H9 (cell line): Measurements from ENCODE around the gene NOS3. TPM values are rescaled to one million over a fixed set of nuclear protein-coding genes. Genes with fewer than 3 reads are reported as not detected.

Experiments used
- DNase-seq: peaks from one replicate; pipeline ENCODE4 v3.0.0-alpha.2; 2017
- H2AFZ ChIP-seq: one replicate; pipeline ENCODE4 v1.6.1; 2013; ENCODE audit warnings: mild to moderate bottlenecking, low read length, control low read depth, moderate library complexity
- H2AK5ac ChIP-seq: 2 replicates; pipeline ENCODE4 v1.6.1; 2013; ENCODE audit warnings: low read length, control low read depth, mixed read lengths; ENCODE audit not compliant: insufficient read length
- H2BK120ac ChIP-seq: one replicate; pipeline ENCODE4 v1.6.1; 2013; ENCODE audit warnings: low read depth, mild to moderate bottlenecking, low read length, control low read depth, inconsistent platforms; ENCODE audit not compliant: poor library complexity, severe bottlenecking
- H2BK12ac ChIP-seq: 2 replicates; pipeline ENCODE4 v1.6.1; 2013; ENCODE audit warnings: low read length, control low read depth, mixed read lengths, low read depth; ENCODE audit not compliant: insufficient read length
- H2BK15ac ChIP-seq: 2 replicates; pipeline ENCODE4 v1.6.1; 2013; ENCODE audit warnings: low read depth, low read length, control low read depth
- H2BK20ac ChIP-seq: one replicate; pipeline ENCODE4 v1.6.1; 2013; ENCODE audit warnings: low read depth, mild to moderate bottlenecking, low read length, control low read depth, inconsistent platforms; ENCODE audit not compliant: poor library complexity, severe bottlenecking
- H2BK5ac ChIP-seq: 2 replicates; pipeline ENCODE4 v1.6.1; 2013; ENCODE audit warnings: low read length, control low read depth, mixed read lengths; ENCODE audit not compliant: insufficient read length
- H3K14ac ChIP-seq: 2 replicates; pipeline ENCODE4 v1.6.1; 2013; ENCODE audit warnings: low read length, control low read depth; ENCODE audit not compliant: insufficient read depth
- H3K18ac ChIP-seq: 2 replicates; pipeline ENCODE4 v1.6.1; 2013; ENCODE audit warnings: low read depth, mild to moderate bottlenecking, mixed read lengths, low read length, control low read depth; ENCODE audit not compliant: insufficient read length
- H3K23ac ChIP-seq: 2 replicates; pipeline ENCODE4 v1.6.1; 2013; ENCODE audit warnings: low read length, control low read depth, mixed read lengths, low read depth; ENCODE audit not compliant: insufficient read length
- H3K23me2 ChIP-seq: 2 replicates; pipeline ENCODE4 v1.6.1; 2013; ENCODE audit warnings: low read depth, mild to moderate bottlenecking, mixed read lengths, low read length, control low read depth; ENCODE audit not compliant: insufficient read length, poor library complexity, severe bottlenecking
- H3K27ac ChIP-seq: 2 replicates; pipeline ENCODE4 v1.5.1; 2013; ENCODE audit warnings: low read length, control low read depth, mixed read lengths, low read depth; ENCODE audit not compliant: insufficient read length
- H3K27me3 ChIP-seq: 2 replicates; pipeline ENCODE4 v1.6.1; 2013; ENCODE audit warnings: low read length, control low read depth, inconsistent platforms; ENCODE audit not compliant: insufficient read depth
- H3K4ac ChIP-seq: 2 replicates; pipeline ENCODE4 v1.6.1; 2013; ENCODE audit warnings: low read depth, mild to moderate bottlenecking, control low read depth, inconsistent platforms, low read length, moderate library complexity
- H3K4me1 ChIP-seq: 2 replicates; pipeline ENCODE4 v1.6.1; 2013; ENCODE audit warnings: low read length, control low read depth, inconsistent platforms; ENCODE audit not compliant: insufficient read depth
- H3K4me2 ChIP-seq: 2 replicates; pipeline ENCODE4 v1.6.1; 2013; ENCODE audit warnings: low read length, control low read depth, mixed read lengths; ENCODE audit not compliant: insufficient read length, insufficient read depth
- H3K56ac ChIP-seq: 2 replicates; pipeline ENCODE4 v1.6.1; 2013; ENCODE audit warnings: low read depth, mild to moderate bottlenecking, mixed read lengths, low read length, control low read depth; ENCODE audit not compliant: insufficient read length
- H3K79me1 ChIP-seq: 2 replicates; pipeline ENCODE4 v1.6.1; 2013; ENCODE audit warnings: low read depth, mild to moderate bottlenecking, moderate library complexity, low read length, control low read depth, inconsistent platforms; ENCODE audit not compliant: insufficient read depth, poor library complexity, severe bottlenecking
- H3K79me2 ChIP-seq: 2 replicates; pipeline ENCODE4 v1.6.1; 2013; ENCODE audit warnings: low read length, control low read depth, inconsistent platforms; ENCODE audit not compliant: insufficient read depth
- H3K9ac ChIP-seq: 2 replicates; pipeline ENCODE4 v1.6.1; 2013; ENCODE audit warnings: low read length, control low read depth, mixed read lengths; ENCODE audit not compliant: insufficient read length; ENCODE audit errors: extremely low read depth
- H3K9me3 ChIP-seq: one replicate; pipeline ENCODE4 v1.6.1; 2013; ENCODE audit warnings: low read depth, low read length, inconsistent platforms; ENCODE audit not compliant: control insufficient read depth
- H3T11ph ChIP-seq: one replicate; pipeline ENCODE4 v1.6.1; 2013; ENCODE audit warnings: mild to moderate bottlenecking, low read length, control low read depth, inconsistent platforms
- H4K20me1 ChIP-seq: one replicate; pipeline ENCODE4 v1.6.1; 2013; ENCODE audit not compliant: control insufficient read depth, insufficient read length, insufficient read depth
- H4K5ac ChIP-seq: 2 replicates; pipeline ENCODE4 v1.6.1; 2013; ENCODE audit warnings: low read depth, mild to moderate bottlenecking, mixed read lengths, low read length, control low read depth; ENCODE audit not compliant: insufficient read length
- H4K8ac ChIP-seq: replicated peaks from 2 replicates; pipeline ENCODE4 v1.6.1; 2013; ENCODE audit warnings: low read length, control low read depth, mixed read lengths, low read depth; ENCODE audit not compliant: insufficient read length
- H4K91ac ChIP-seq: 2 replicates; pipeline ENCODE4 v1.6.1; 2013; ENCODE audit warnings: low read depth, mild to moderate bottlenecking, moderate library complexity, mixed read lengths, low read length, control low read depth; ENCODE audit not compliant: insufficient read length
- H3K27ac Mint-ChIP-seq, 3 experiments: 2 replicates in 2 of 3; 3 replicates in 1 of 3; pipeline ENCODE4 v1.8.0; 2020 to 2021; ENCODE audit warnings: mixed read lengths in 3 of 3, mild to moderate bottlenecking in 1 of 3, moderate library complexity in 1 of 3
- H3K27me3 Mint-ChIP-seq: 2 replicates; pipeline ENCODE4 v1.8.0; 2021; ENCODE audit warnings: low read depth, mild to moderate bottlenecking, moderate library complexity, mixed read lengths
- H3K36me3 Mint-ChIP-seq, 3 experiments: 2 replicates in 2 of 3; 3 replicates in 1 of 3; pipeline ENCODE4 v1.8.0; 2020 to 2021; ENCODE audit warnings: low read depth in 3 of 3, mixed read lengths in 3 of 3; ENCODE audit not compliant: insufficient read depth in 1 of 3
- H3K4me1 Mint-ChIP-seq, 2 experiments: 2 replicates each; pipeline ENCODE4 v1.8.0; 2020; ENCODE audit warnings: mixed read lengths in 2 of 2
- H3K4me3 Mint-ChIP-seq, 2 experiments: 2 replicates in 1 of 2; 3 replicates in 1 of 2; pipeline ENCODE4 v1.8.0; 2020 to 2021; ENCODE audit warnings: mild to moderate bottlenecking in 2 of 2, mixed read lengths in 2 of 2, moderate library complexity in 1 of 2
- H3K9me3 Mint-ChIP-seq, 2 experiments: 2 replicates in 1 of 2; 3 replicates in 1 of 2; pipeline ENCODE4 v1.8.0; 2020; ENCODE audit warnings: mild to moderate bottlenecking in 2 of 2, mixed read lengths in 2 of 2, moderate library complexity in 1 of 2
- CTCF ChIP-seq: fragments of 200-600 bp; sonication (generic); conservative IDR thresholded peaks from 3 replicates; pipeline ENCODE4 v1.8.0; 2021; ENCODE audit warnings: antibody characterized with exemption, mild to moderate bottlenecking
- WGBS: extraction: QIAGEN DNeasy Blood & Tissue Kit; methylation state at CpG from one replicate; pipeline ENCODE4 v1.1.7; 2013; ENCODE audit warnings: missing lambda C conversion rate, low lambda C conversion rate, mixed read lengths; ENCODE audit not compliant: insufficient read length; ENCODE audit errors: extremely low coverage; 5-methylcytosine and 5-hydroxymethylcytosine counted together
- total RNA-seq: library from RNA; stranded (reverse); gene quantifications from 2 replicates; pipeline ENCODE4 v1.2.1, GENCODE V29; 2021

Gene NOS3
- total RNA-seq, 1 experiment from 2014 or later, result 4.5 TPM

GRCh38 chr7:151056666-151057505 is 66.1 kb downstream of the NOS3 start:
- Histone ChIP-seq H2AFZ (no peak overlapping the region), H3K56ac (no peak overlapping the region), H2BK120ac (no peak overlapping the region), H3K9me3 (no peaks in the 10 kb centered on the region), H4K5ac (no peak overlapping the region), H3K18ac (no peak overlapping the region), H3K4ac (no peak overlapping the region), H4K20me1 (no peaks in the 10 kb centered on the region), H2BK12ac (no peak overlapping the region), H3K79me2 (no peaks in the 10 kb centered on the region), H3K4me1 (peaks cover 8% of the 10 kb centered on the region), H3K27me3 (no peaks in the 10 kb centered on the region; the same call in 1 of the 2 replicates), H3K27ac (no peak overlapping the region), H3K4me2 (peak overlapping the region; percentile 81), H3K9ac (no peak overlapping the region), H2AK5ac (no peak overlapping the region), H4K91ac (no peak overlapping the region), H3T11ph (no peak overlapping the region), H3K14ac (no peak overlapping the region), H2BK20ac (no peak overlapping the region), H3K79me1 (no peaks in the 10 kb centered on the region), H2BK15ac (no peak overlapping the region), H2BK5ac (no peak overlapping the region), H3K23me2 (peaks cover 33% of the 10 kb centered on the region), H4K8ac (no peak overlapping the region), H3K23ac (no peak overlapping the region)
- WGBS, result no CpG with 5 or more reads among the region's 29 CpGs
- Mint-ChIP-seq H3K27me3 (peaks cover 32% of the 10 kb centered on the region), H3K4me3 (peak overlapping the region; percentile 78 to 91), H3K9me3 (no peaks in the 10 kb centered on the region; a peak in 1 of 5 replicates), H3K4me1 (peaks cover 34 to 45% of the 10 kb centered on the region in 2 experiments), H3K27ac (peak overlapping the region in 1 of 3 experiments; percentile 56; a peak in 2 of 7 replicates), H3K36me3 (peaks cover 0 to 11% (median 0%) of the 10 kb centered on the region in 3 experiments; a peak in 3 of 7 replicates)
- DNase-seq, result peak; percentile 70
- TF ChIP-seq CTCF, result peak; percentile 48; the same call in 2 of the 3 replicates
